Tibial nerve (tissue), 4 donors: ENCODE measurements around the gene CAD. TPM values are rescaled to one million over a fixed set of nuclear protein-coding genes. Genes with fewer than 3 reads are reported as not detected.

Source experiments
- DNase-seq, 2 donors: peaks; one replicate each; pipeline ENCODE4 v3.0.0-alpha.2; 2019; ENCODE audit warnings: low spot score in 2 of 2
- H3K27ac ChIP-seq, 4 donors: fragments of 200-600 bp; sonication (generic) in 3 of 4; one replicate each; pipeline ENCODE4 v1.5.1; 2017 to 2019; ENCODE audit warnings: mild to moderate bottlenecking in 1 of 4
- H3K27me3 ChIP-seq, 2 donors: fragments of 200-600 bp; sonication (generic) in 1 of 2; one replicate each; pipeline versions ENCODE4 v1.5.1 to v1.6.0; 2017 to 2019
- H3K36me3 ChIP-seq, 3 donors: fragments of 200-600 bp; sonication (generic); one replicate each; pipeline ENCODE4 v1.5.1; 2018 to 2019
- H3K4me1 ChIP-seq, 4 donors: fragments of 200-600 bp; sonication (generic) in 3 of 4; one replicate each; pipeline ENCODE4 v1.5.1; 2017 to 2019
- H3K4me3 ChIP-seq, 4 donors: fragments of 200-600 bp; sonication (generic) in 3 of 4; one replicate each; pipeline ENCODE4 v1.5.1; 2017 to 2019; ENCODE audit warnings: mild to moderate bottlenecking in 1 of 4, moderate library complexity in 1 of 4
- H3K9me3 ChIP-seq, 4 donors: fragments of 200-600 bp; sonication (generic) in 3 of 4; one replicate each; pipeline ENCODE4 v1.5.1; 2017 to 2019
- CTCF ChIP-seq, 5 experiments: fragments of 200-600 bp in 3 of 5; fragments of 450-650 bp in 2 of 5; sonication (generic) in 3 of 5; IDR thresholded peaks; one replicate each; pipeline ENCODE4 v1.5.1; 2016 to 2019; ENCODE audit warnings: antibody characterized with exemption in 5 of 5, mild to moderate bottlenecking in 3 of 5, moderate library complexity in 2 of 5
- EP300 ChIP-seq, 2 donors: sonication (generic); formaldehyde crosslinking; IDR thresholded peaks; one replicate each; pipeline ENCODE4 v1.6.1; 2017; ENCODE audit warnings: antibody characterized with exemption in 2 of 2, mild to moderate bottlenecking in 1 of 2
- POLR2A ChIP-seq, 2 donors: fragments of 450-650 bp; IDR thresholded peaks; one replicate each; pipeline ENCODE4 v1.6.1; 2017; ENCODE audit warnings: antibody characterized with exemption in 2 of 2, mild to moderate bottlenecking in 2 of 2, moderate library complexity in 2 of 2
- WGBS, 2 donors: methylation state at CpG; one replicate each; pipeline ENCODE4 v1.1.5; 2018; 5-methylcytosine and 5-hydroxymethylcytosine counted together
- total RNA-seq, 4 donors: library from RNA; depleted of rRNA; stranded (reverse); fragments of >200 nt; gene quantifications; one replicate each; pipeline ENCODE4 v1.1.0, GENCODE V29; 2016

The CAD gene
- total RNA-seq, 4 donors from 2014 or later: 18.6 to 69.6 (median 32.9) TPM

GRCh38 chr2:27211943-27212625 is 5.1 kb upstream of the CAD start, which contains the start of the genes ATRAID and SLC5A6:
Gene ATRAID, plus strand, starts transcription at chr2:27212041. Its CDS starts 328 bp downstream, at chr2:27212369.
Gene SLC5A6, minus strand, starts transcription at chr2:27212268. Its CDS starts 4,618 bp downstream, at chr2:27207650.
- Histone ChIP-seq H3K9me3 (no peaks in the 10 kb centered on the region), H3K4me1 (peaks cover 0 to 36% (median 9%) of the 10 kb centered on the region in 4 donors), H3K36me3 (peaks cover 2 to 47% (median 7%) of the 10 kb centered on the region in 3 donors), H3K27me3 (no peaks in the 10 kb centered on the region), H3K27ac (peak within 1 kb of the TSS; percentile 89 to 98 (median 98)), H3K4me3 (peak within 1 kb of the TSS; percentile 69 to 95 (median 84))
- 0 to 1% methylated on average over 34 to 37 of the region's 73 CpGs for WGBS, 2 donors
- peak in 2 of 5 experiments; percentile 13 to 20 for TF ChIP-seq CTCF (IDR thresholded peaks at IDR 0.05)
- peak; percentile 61 to 84 for TF ChIP-seq POLR2A (IDR thresholded peaks at IDR 0.05)
- peak; percentile 12 to 91 for TF ChIP-seq EP300 (IDR thresholded peaks at IDR 0.05)
- DNase-seq: peak; percentile 71 to 76

GRCh38 chr2:27212626-27213471 is 4.3 kb upstream of the CAD start:
- H3K4me1 ChIP-seq: peaks cover 0 to 40% (median 10%) of the 10 kb centered on the region in 4 donors
- H3K9me3 ChIP-seq: no peaks in the 10 kb centered on the region
- TF ChIP-seq CTCF (IDR thresholded peaks at IDR 0.05) (no peak), POLR2A (IDR thresholded peaks at IDR 0.05) (no peak), EP300 (IDR thresholded peaks at IDR 0.05) (no peak)
- DNase-seq: peak in 1 of 2 donors; percentile 26
- H3K27ac ChIP-seq: peak overlapping the region; percentile 89 to 98 (median 98)
- no peaks in the 10 kb centered on the region for H3K27me3 ChIP-seq
- WGBS, 2 donors: 7 to 8% methylated on average over 34 of the region's 34 CpGs
- peak overlapping the region; percentile 69 to 95 (median 84) for H3K4me3 ChIP-seq
- H3K36me3 ChIP-seq: peaks cover 0 to 39% (median 7%) of the 10 kb centered on the region in 3 donors

GRCh38 chr2:27214941-27215340 is 2.2 kb upstream of the CAD start:
- Histone ChIP-seq H3K27ac (no peak overlapping the region), H3K4me1 (peaks cover 0 to 49% (median 12%) of the 10 kb centered on the region in 4 donors), H3K27me3 (no peaks in the 10 kb centered on the region), H3K4me3 (no peak overlapping the region), H3K9me3 (no peaks in the 10 kb centered on the region), H3K36me3 (peaks cover 0 to 29% (median 7%) of the 10 kb centered on the region in 3 donors)
- DNase-seq: no peak
- TF ChIP-seq EP300 (IDR thresholded peaks at IDR 0.05) (no peak), CTCF (IDR thresholded peaks at IDR 0.05) (no peak), POLR2A (IDR thresholded peaks at IDR 0.05) (no peak)
- WGBS, 2 donors: 79 to 87% methylated on average over 3 of the region's 3 CpGs

- Histone ChIP-seq H3K9me3 (no peaks in the 10 kb centered on the region), H3K36me3 (peaks cover 0 to 44% (median 7%) of the 10 kb centered on the region in 3 donors), H3K27me3 (no peaks in the 10 kb centered on the region), H3K4me1 (peaks cover 0 to 38% (median 6%) of the 10 kb centered on the region in 4 donors), H3K4me3 (peak overlapping the region; percentile 42 to 78 (median 57)), H3K27ac (peak overlapping the region in 3 of 4 donors; percentile 55 to 84 (median 70))
- 83% methylated on average over 13 of the region's 13 CpGs for WGBS, 2 donors
- no peak for DNase-seq
- no peak for TF ChIP-seq POLR2A (IDR thresholded peaks at IDR 0.05)
- TF ChIP-seq EP300 (IDR thresholded peaks at IDR 0.05): no peak
- TF ChIP-seq CTCF (IDR thresholded peaks at IDR 0.05): no peak
These were observed 592 bp upstream of the CAD start for GRCh38 chr2:27216416-27217137.
